ENCODE results near the gene POC1A.

The POC1A gene

DNA sequence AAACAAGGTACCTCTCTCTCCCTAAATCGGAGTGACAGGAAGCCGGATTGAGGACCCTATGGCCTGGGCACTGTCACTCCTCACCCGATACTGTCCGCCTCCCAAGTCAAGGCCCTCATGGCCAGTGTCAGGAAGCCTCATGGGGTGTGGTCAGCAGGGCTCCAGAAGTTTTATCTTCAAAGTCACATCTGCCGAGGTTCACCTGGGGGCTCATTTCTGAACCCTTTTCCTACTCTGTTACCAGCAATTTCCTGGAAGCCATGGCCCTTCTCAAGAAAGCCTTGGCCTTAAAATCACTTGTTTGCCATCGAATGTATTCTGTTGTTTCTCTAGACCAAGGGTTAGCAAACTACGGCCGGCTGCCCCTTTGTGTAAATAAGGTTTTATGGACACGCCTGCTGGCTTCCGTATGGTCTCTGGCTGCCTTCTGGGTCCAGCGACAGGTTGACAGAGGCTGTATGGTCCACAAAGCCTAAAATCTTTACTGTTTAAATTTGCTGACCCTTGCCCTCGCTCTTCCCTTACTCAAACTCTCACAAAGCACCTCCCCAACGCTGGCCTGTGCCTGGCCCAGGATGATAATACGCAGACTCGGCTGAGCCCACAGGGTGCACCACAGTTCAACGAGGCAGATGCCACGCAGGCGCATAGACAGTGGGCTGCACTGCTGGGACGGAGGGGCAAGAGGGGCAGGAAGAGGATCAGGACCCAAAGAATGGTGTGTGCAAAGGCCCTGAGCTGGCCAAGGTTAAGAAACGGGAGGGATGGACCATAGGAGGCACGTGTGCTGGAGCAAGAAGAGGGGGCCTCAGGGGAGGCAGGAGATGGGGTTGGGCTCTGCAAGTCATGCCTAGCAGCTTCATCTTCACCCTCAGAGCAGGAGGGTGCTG lies 73.1 kb downstream of the POC1A start:
- no peak for DNase-seq

DNA sequence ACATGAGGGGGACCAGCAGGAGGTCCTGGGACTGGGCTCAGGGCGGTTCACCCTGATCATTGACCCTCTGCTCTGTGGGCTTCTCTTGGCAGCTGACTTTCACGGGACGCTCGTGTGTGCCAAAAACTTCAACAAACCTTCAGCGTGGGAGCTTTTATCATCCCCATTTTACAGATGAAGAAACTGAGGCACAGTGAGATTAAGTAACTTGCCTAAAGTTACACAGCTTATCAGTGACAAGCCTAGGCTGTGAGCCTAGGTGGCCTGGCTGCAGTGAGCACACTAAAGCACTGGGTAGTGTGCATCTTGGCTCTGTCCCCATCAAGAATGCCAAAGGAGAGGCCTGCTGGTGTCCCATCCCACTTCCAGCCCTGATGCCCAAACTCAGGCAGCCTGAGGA lies 74.3 kb downstream of the POC1A start:
- no peak for DNase-seq

DNA sequence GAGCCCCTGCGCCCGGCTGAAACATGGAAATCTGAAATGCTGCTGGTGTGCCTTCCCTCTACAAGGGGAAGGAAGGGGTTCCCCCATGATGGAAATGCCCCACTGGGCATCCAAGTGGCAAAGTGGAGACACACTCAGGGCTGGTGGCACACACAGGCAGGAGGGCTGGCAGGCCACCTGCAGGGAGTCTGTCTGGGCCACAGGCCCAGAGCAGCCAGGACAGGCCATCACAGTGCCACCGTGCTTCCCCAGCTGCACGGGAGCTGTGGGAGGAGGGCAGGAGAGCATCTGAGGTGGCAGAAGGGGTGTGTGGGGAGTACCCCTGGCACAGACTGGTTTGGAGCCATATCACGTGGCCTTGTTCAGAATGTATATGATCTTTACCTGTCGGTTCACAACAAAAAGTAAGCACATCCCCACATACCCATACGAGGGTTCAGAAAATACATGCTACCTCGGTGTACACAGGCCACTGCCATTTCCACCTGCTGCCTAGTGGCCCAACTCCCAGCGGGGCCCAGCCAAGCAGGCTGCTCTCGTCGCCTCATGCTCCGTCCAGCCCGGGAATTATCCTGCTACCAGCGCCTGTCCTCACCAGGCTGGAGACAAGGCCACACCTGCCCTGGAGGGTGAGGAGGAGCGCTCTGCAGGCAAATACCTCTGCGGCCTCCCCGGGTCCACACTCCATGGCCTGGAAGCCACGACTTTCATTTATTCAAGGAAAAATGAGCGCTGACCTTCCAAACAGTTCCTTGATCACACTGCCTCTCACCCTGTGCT lies 75.3 kb downstream of the POC1A start:
- DNase-seq: no peak

DNA sequence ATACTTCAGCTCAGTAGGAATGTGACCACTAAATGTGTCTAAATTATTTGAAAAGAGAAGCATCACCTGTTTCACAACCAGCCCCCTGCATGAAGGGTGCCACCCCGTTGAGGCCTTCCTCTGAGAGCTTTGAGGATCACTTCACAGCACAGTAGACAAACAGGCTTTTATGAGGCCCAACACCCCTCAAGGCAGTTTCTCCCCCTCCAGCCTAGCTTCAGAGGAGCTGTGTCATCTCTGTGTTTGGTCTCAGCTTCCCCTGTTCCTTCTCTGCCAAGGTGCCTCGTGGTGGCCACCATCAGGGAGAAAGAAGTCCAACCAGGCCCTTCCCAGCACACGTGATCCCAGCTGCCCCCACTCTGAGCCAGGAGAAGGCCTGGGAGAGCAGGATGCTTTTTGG lies 76.3 kb downstream of the POC1A start:
- no peak for DNase-seq

- DNase-seq: no peak
These were observed 77.1 kb downstream of the POC1A start for GRCh38 chr3:52076896-52077780.

- DNase-seq: no peak
These were observed 80.7 kb downstream of the POC1A start for GRCh38 chr3:52073490-52073889.

GRCh38 chr3:52072471-52072870 lies 81.8 kb downstream of the POC1A start:
- DNase-seq: no peak

DNA sequence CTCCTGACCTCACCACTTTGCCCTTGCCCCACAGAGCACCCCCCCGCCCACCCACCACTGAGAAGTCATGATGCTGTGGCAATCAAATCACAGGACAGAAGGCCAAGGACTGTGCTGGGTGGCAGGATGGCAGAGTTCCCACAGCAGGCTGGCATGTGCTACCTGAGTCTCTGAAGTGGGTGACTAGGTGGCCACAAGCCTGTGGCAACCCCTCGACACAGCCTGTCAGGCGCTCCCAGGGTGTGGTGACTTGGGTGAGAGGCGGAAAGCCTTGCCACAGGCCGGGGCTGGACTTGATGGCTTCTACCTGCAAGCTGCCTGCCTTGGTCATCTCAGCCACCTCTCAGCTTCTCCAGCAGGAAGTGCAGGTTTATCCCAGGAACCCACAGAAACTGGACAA lies 82.2 kb downstream of the POC1A start:
- DNase-seq: no peak

GRCh38 chr3:52070724-52071621 lies 83.2 kb downstream of the POC1A start:
- peak in 1 of 2 experiments; percentile 22 for DNase-seq

DNA sequence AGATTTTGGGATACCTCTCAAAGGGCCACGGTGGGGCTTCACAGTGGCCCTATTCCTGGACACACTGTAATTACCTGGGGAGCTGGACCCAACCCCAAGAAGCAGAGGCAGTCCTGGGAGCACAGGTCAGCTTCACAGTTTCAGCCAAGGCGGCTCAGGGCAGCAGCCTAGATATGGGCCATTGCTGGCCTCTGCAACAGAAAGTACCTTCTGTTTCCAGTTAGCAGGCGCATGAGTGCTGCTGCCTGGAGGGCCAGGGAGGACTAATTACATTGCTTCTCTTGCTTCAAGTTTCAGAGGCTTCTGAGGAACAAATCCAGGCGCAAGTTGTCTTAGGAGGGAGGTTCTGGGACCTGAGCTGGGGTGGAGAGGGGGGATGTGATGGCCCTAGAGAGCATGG lies 84.4 kb downstream of the POC1A start:
- DNase-seq: no peak

DNA sequence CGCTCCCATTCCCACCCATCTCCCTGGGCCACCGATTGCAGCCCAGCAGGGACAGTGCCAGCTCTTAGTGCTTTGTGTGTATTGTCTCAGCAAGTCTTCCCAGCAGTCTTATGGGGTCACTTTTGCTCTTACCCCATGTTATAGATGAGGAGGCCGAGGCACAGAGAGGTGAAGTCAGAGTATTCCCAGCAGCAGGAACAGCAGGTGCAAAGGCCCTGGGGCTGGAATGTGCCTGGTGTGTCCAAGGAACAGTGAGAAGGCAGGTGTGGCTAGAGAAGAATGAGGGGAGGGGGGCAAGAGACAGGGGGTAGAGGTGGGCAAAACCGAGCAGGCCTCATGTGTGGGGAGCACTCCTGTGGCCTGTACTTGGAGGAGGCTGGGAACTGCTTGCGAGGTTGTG lies 85.1 kb downstream of the POC1A start:
- DNase-seq: no peak

GRCh38 chr3:52068730-52069129 lies 85.5 kb downstream of the POC1A start:
- DNase-seq: no peak

- DNase-seq: no peak
These were observed 86.1 kb downstream of the POC1A start for GRCh38 chr3:52068055-52068571.

- DNase-seq: no peak
These were observed 86.7 kb downstream of the POC1A start for GRCh38 chr3:52067526-52067925.

DNA sequence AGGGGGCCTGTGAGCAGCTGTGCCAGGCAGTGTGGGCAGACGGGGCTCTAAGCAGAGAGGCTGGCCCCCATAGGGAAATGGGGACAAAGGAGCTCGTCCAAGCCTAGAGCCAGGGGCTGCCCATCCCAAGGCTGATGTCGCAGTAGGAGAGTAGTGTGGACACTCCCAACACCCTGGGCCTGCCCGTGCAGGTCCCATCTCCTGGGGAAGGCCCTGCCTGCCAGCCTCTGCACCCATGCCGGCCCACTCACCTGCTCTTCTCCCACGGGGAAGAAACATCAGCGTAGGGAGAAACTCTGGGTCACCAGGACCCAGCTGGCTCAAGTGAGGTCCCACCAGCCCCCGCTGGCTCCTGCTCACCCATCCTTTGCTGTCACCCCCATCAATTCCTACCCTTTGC lies 87.2 kb downstream of the POC1A start:
- no peak for DNase-seq

GRCh38 chr3:52065264-52065756 lies 88.9 kb downstream of the POC1A start:
- DNase-seq: no peak

GRCh38 chr3:52064561-52064960 lies 89.7 kb downstream of the POC1A start:
- no peak for DNase-seq

- peak in 1 of 2 experiments; percentile 57 for DNase-seq
These were observed 91.0 kb downstream of the POC1A start for GRCh38 chr3:52063026-52063723.

GRCh38 chr3:52062505-52062904 lies 91.7 kb downstream of the POC1A start:
- DNase-seq: peak in 1 of 2 experiments; percentile 46

DNA sequence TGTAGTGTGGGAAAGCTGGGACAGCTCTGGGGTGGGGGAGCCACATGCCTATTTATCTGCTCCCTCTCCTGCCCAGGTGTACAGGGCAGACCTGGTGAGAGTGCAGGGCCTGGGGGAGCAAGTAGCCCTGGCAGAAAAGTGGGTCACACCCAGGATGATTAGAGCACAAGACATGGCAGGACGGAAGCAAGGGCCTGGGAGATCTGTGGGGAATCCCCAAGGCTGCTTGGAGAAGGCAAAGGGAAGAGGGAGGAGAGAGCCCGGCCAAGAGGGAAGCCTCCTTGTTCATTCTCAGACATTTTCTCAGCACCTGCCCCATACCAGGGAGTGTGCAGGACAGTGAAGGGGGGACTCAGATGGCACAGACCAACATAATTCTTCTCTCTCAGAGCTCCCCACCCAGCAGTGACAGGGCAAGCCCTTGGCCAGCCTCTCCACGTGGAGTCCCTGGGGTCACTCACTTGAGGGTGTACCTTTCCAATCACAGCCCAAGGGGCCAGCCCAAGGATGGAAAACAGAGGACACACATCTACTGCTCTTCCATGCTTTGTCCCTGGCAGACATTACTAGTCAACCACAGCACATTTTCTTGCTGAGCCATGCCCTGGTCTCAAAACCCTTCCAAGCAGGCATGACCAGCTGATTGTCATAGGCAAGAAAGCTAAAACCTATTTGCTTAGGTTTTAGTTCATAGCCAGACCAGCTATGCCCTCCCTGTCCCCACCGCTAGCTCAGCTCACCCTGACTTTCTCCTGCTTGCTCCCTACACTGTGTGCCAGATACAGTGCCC lies 92.9 kb downstream of the POC1A start:
- no peak for DNase-seq
